HT-29 (cell line): Measurements from ENCODE around the gene LSP1. TPM values are rescaled to one million over a fixed set of nuclear protein-coding genes. Genes with fewer than 3 reads are reported as not detected.

Experiments
- DNase-seq: peaks from one replicate; pipeline ENCODE4 v3.0.0-alpha.2; 2015; ENCODE audit warnings: low spot score
- total RNA-seq: library from RNA; depleted of rRNA; stranded (reverse); fragments of >200 nt; shearing (Covaris generic); gene quantifications from 2 replicates; pipeline ENCODE4 v1.2.3, GENCODE V29; 2014

The LSP1 gene
- total RNA-seq, 1 experiment from 2014 or later = 0.05 TPM

DNA sequence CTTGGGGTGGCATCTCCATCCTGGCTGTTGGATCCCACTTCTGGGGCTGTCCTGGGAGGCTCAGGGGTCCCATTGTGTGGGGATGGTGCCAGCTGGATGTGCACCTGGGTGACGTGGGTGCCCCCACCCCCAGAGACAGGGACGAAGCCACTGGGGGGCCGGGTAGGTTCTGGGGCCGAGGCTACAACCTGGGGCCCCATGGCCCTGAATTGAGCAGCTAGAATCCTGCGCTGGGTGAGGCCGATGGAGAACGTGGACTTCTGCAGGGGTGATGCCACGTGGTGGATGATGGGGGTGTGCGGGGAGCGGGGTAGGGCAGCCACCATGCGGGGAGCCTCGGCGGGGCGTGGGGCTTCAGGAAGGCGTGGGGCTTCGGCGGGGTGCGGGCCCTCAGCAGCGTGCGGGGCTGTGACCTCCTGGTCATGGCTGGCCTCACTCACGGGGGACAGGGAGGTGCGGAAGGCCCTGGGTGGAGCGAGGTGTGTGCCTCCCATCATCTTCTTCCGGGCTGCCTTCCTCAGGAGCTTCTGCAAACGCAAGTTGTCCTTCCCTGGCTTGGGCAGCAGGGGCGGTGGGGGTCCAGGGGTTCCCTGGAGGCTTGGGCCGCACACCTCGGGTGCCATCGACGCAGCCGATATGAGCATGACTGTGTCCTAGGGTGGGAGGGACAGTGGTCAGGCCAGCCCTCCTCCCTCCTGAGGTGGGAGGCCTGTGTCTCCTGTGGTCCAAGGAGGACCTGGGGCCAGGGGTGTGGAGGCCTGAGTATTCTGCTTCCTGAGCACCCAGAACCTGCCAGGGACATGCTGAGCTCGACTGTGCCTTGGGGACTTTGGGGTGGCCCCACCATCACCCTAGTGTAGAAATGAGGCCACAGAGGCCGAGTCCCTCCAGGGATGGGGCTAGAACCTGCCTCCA is 37.3 kb downstream of the LSP1 start:
- DNase-seq = no peak

GRCh38 chr11:1890856-1891830 is 38.3 kb downstream of the LSP1 start:
- DNase-seq = no peak

DNA sequence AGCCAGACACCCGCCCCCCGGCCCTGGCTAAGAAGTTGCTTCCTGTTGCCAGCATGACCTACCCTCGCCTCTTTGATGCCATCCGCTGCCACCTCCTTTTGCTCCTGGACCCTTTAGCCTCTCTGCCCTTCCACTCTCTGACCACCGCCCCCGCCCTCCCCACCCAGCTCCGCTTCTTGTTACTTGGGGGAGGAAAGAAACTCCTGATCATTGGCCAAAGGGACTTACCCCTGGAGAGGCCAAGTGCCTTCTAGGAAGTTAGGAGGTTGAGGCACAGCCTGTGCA is 38.9 kb downstream of the LSP1 start, which contains the start of gene PRR33:
Gene PRR33 (minus strand): TSS at position 65 of the 285 bp plus-strand sequence. CDS start 1,311 bp downstream, outside the sequence.
- no peak for DNase-seq

- no peak for DNase-seq
These were observed 39.2 kb downstream of the LSP1 start for GRCh38 chr11:1892116-1892515.

DNA sequence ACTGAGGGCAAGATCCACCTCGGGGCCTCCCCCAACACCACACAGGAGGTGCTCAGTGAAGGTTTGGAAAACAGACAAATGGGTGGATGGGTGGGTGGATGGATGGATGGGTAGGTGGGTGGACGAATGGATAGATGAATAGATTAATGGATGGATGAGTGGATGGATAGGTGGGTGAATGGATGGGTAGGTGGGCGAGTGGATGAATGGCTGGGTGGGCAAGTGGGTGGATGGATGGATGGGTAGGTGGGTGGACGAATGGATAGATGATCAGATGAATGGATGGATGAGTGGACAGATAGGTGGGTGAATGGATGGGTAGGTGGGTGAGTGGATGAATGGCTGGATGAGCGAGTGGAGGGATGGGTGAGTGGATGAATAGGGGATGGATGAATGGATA is 39.7 kb downstream of the LSP1 start:
- no peak for DNase-seq

GRCh38 chr11:1893581-1894359 is 40.9 kb downstream of the LSP1 start:
- no peak for DNase-seq

DNA sequence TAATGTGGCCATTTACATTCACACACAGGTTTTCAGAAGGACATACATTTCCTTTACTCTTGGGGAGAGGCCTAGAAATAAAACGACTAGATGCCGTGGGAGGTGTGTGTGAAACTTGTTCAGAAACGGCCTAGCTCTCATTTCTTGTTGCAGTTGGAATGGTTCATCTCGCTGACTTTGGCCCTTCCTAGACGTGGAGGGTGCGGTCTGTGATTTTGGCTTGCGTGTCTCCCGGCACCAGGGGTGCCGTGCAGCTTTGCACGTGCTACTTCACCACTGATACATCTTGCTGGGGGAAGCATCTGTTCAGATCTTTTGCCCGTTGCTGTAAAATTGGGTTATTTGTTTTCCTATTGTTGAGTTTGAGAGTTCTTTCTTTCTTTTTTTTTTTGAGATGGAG is 41.9 kb downstream of the LSP1 start:
- DNase-seq = no peak

GRCh38 chr11:1896468-1896867 is 43.6 kb downstream of the LSP1 start:
- DNase-seq = no peak

DNA sequence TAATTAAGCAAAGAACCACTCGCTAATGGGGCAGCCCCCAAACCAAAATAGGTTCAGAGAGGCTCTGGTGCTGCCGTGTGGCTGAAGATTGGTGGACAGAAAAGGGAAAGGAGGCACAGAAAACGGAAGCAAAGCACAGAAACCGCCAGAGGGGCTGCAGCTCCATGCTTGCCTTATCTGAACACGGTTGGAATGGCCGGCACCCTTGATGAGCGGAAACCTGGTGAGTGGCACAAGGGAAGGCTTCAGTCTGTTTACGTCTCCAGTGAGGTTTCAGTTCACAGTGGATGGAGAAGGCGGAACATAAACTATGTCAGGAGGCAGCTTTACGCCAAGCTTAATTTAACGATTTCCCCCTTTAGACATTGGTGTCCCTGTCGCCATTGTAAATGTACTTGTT is 44.0 kb downstream of the LSP1 start:
- DNase-seq = no peak

GRCh38 chr11:1899090-1899489 is 46.2 kb downstream of the LSP1 start:
- no peak for DNase-seq

DNA sequence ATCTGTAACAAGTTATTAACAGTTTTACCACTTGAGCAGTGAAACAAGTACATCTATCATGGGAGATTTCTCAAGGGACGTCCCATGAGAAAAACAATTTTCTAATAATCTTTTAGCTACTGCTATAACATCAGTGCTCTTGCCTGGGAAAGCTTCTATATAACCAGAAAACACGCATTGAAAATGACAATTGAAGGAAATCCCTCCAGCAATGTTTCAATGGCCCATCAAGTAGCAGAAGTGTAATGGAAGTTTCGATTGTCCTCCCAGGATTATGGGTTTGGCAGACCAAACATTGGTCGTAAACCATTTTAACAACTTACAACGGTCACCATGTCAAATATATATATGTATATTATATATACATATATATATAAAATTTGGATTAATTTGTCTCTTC is 46.8 kb downstream of the LSP1 start:
- no peak for DNase-seq

DNA sequence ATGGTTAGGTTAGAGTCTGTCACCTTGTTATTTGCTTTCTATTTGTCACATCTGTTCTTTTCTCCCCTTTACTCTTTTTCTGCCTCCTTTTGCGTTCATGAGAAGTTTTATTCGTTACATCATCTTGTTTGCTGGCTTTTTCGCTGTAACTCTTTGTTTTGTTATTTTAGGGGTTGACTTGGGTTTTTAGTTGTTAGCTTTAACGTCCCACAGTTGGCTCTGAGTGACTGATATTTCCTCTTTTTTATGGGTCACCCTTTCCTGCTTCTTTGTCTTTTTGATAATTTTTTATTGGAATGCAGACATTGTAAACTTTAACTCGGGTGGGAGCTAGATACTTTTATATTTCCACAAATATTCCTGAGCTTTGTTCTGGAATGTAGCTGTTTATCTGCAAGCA is 53.3 kb downstream of the LSP1 start:
- no peak for DNase-seq

DNA sequence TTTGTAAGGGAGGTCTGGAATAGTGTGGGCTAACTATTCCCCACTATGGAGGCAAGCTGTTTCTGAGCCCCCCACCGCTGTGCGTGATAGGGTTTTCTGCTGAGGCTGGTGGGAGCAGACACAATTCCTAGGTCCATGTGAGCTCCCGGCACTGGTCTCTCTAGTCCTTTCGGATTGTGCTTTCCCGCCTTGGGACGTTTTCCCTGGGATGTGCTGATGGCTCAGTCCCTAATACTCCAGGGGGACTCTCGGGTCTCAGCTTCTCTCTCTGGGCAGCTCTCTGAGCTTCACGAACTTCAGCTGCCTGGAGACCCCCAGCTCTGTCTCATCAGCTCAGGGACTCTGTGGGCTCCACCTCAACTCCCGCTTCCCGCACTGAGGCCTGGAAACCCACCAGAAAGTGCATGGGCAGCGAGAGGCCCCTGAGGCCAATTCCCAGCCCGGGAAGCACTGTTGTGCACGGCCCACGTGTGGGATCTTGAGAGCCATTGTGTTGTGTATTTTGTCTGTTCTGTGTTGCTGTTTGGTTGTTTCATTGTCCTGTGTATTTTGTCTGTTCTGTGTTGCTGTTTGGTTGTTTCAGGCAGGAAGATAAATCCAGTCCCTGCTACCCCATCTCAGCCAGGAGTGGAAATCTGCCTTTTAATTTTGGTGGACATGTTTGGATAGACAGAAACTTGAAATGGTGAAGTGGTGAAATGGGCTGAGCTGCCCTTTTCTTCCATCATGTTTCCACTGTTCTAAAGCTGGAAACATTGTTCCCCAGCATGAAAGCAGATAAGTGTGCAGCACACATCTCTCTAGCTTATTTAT is 53.9 kb downstream of the LSP1 start:
- no peak for DNase-seq

DNA sequence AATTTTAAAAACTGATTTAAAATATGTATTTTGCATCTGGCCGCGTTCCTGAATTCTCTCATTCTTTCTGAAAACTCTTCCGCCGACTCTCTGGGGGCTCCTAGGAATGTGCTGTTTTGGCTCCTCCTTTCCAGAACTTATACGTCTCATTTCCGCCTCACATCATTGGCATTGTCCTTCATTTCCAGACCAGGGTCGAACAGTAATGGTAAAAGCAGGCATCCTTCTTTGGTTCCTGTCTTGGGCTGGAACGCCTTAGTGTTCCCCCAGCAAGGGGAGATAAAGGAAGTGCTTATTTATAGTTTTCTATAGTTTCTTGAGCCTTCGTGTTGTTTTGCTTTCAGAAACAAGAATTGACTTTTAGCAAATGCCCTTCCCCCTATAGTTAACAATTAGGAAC is 55.7 kb downstream of the LSP1 start:
- no peak for DNase-seq

- no peak for DNase-seq
These were observed 56.6 kb downstream of the LSP1 start for GRCh38 chr11:1909524-1909923.

- DNase-seq = no peak
These were observed 59.5 kb downstream of the LSP1 start for GRCh38 chr11:1912289-1912878.

DNA sequence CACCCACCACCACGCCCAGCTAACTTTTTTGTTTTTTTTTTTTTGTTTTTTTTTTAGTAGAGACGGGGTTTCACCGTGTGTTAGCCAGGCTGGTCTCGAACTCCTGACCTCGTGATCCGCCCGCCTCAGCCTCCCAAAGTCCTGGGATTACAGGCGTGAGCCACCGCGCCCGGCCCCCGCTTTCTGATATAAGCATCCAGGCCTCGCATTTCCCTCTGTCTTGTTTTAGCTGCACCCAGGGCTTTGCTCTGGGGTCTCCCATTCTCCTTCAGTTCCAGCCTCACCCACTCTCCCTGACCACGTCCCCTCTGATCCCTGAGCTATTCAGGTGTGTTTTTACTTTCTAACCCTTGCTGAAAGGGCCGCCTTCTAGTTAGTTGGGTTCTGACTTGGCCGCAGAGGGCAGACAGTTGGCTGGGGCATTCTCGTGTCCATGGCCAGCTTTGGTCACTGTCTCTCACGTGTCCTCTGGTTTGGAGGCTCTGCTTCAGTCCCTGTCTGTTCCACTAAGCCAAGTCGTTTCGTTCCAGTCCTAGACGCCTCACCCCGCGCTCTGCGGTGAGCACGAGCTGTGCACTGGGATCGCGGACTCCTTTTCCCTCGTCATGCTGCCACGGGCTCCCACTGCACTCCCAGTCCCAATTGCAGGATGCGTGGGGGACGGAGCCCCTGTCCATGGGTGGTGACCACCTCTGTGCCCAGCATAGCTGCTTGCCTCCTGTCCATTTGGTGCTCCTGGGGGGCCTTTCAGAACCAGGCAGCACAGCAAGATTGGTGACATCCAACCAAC is 60.6 kb downstream of the LSP1 start:
- DNase-seq = no peak

- DNase-seq = no peak
These were observed 62.9 kb downstream of the LSP1 start for GRCh38 chr11:1915795-1916131.

GRCh38 chr11:1916132-1916985 is 63.5 kb downstream of the LSP1 start:
- DNase-seq = no peak
